WTC11 (cell line): ENCODE data around the gene TNFAIP8L1. TPM values are rescaled to one million over a fixed set of nuclear protein-coding genes. Genes with fewer than 3 reads are reported as not detected.

Experiments used
- ATAC-seq: fragments of 200-7000 bp; cut with Tn5 transposase; 2 replicates; pipeline ENCODE4 v1.10.0; 2021; ENCODE audit warnings: mild to moderate bottlenecking, moderate library complexity
- CTCF ChIA-PET: fragments of 300-600 bp; sonication (Branson Sonifier 250); formaldehyde crosslinking; loops from one replicate; lab custom pipeline; 2021; ENCODE audit warnings: antibody characterized with exemption; lab: Charles Lee
- POLR2A ChIA-PET: fragments of 350-600 bp; sonication (Branson Sonifier 250); formaldehyde crosslinking; loops from one replicate; lab custom pipeline; 2021; ENCODE audit warnings: antibody characterized with exemption; lab: Charles Lee
- DNase-seq: peaks from one replicate; pipeline ENCODE4 v3.0.0; 2021; ENCODE audit warnings: low spot score
- H3K27ac Mint-ChIP-seq: 2 replicates; pipeline ENCODE4 v1.8.0; 2021; ENCODE audit warnings: mixed read lengths
- H3K27me3 Mint-ChIP-seq: 2 replicates; pipeline ENCODE4 v1.8.0; 2021; ENCODE audit warnings: low read depth, mild to moderate bottlenecking, moderate library complexity, mixed read lengths
- H3K36me3 Mint-ChIP-seq: 2 replicates; pipeline ENCODE4 v1.8.0; 2021; ENCODE audit warnings: mixed read lengths
- H3K4me1 Mint-ChIP-seq: 2 replicates; pipeline ENCODE4 v1.8.0; 2022; ENCODE audit warnings: mixed read lengths
- H3K4me3 Mint-ChIP-seq: 2 replicates; pipeline ENCODE4 v1.8.0; 2021; ENCODE audit warnings: mild to moderate bottlenecking, moderate library complexity, mixed read lengths
- H3K9me3 Mint-ChIP-seq: 2 replicates; pipeline ENCODE4 v1.8.0; 2021; ENCODE audit warnings: mixed read lengths
- CREM ChIP-seq: sonication (generic); formaldehyde crosslinking; IDR thresholded peaks from 2 replicates; pipeline ENCODE4 v1.8.1; 2022; ENCODE audit warnings: mild to moderate bottlenecking, missing genetic modification reagents, moderate library complexity
- ESRRA ChIP-seq: sonication (generic); formaldehyde crosslinking; IDR thresholded peaks from 2 replicates; pipeline ENCODE4 v1.8.1; 2022; ENCODE audit warnings: mild to moderate bottlenecking, missing genetic modification reagents, borderline replicate concordance
- FOXK1 ChIP-seq: sonication (generic); formaldehyde crosslinking; IDR thresholded peaks from 2 replicates; pipeline ENCODE4 v1.8.0; 2022; ENCODE audit warnings: mild to moderate bottlenecking, moderate library complexity, missing genetic modification reagents
- FOXP1 ChIP-seq: sonication (generic); formaldehyde crosslinking; IDR thresholded peaks from 2 replicates; pipeline ENCODE4 v1.8.0; 2022; ENCODE audit warnings: missing genetic modification reagents, mild to moderate bottlenecking, moderate library complexity, borderline replicate concordance
- GRHL2 ChIP-seq: fragments of 250-450 bp; sonication (Bioruptor Pico); IDR thresholded peaks from 2 replicates; pipeline ENCODE4 v1.8.0; 2022; ENCODE audit warnings: mild to moderate bottlenecking, moderate library complexity; ENCODE audit not compliant: insufficient replicate concordance, severe bottlenecking
- GTF2I ChIP-seq: fragments of 250-450 bp; sonication (Bioruptor Pico); conservative IDR thresholded peaks from 2 replicates; pipeline ENCODE4 v1.4.0; 2021; ENCODE audit warnings: mild to moderate bottlenecking
- HMGA2 ChIP-seq: fragments of 250-450 bp; sonication (Bioruptor Pico); IDR thresholded peaks from 2 replicates; pipeline ENCODE4 v1.4.0; 2021; ENCODE audit warnings: mild to moderate bottlenecking, moderate library complexity
- JAZF1 ChIP-seq: fragments of 250-450 bp; sonication (Bioruptor Pico); IDR thresholded peaks from 2 replicates; pipeline ENCODE4 v1.9.0; 2021; ENCODE audit warnings: moderate library complexity, mild to moderate bottlenecking, inconsistent platforms
- MYBL2 ChIP-seq: sonication (generic); formaldehyde crosslinking; IDR thresholded peaks from 2 replicates; pipeline ENCODE4 v1.8.1; 2023; ENCODE audit warnings: mild to moderate bottlenecking, moderate library complexity, missing genetic modification reagents
- NFATC4 ChIP-seq: fragments of 250-450 bp; sonication (Bioruptor Pico); IDR thresholded peaks from 2 replicates; pipeline ENCODE4 v1.9.0; 2021; ENCODE audit warnings: mild to moderate bottlenecking
- NFE2L1 ChIP-seq: sonication (generic); formaldehyde crosslinking; IDR thresholded peaks from 2 replicates; pipeline ENCODE4 v1.8.1; 2023; ENCODE audit warnings: missing genetic modification reagents
- RELA ChIP-seq: sonication (generic); formaldehyde crosslinking; IDR thresholded peaks from 2 replicates; pipeline ENCODE4 v1.8.1; 2022; ENCODE audit warnings: missing genetic modification reagents, mild to moderate bottlenecking, borderline replicate concordance
- SMAD4 ChIP-seq: sonication (generic); formaldehyde crosslinking; IDR thresholded peaks from 2 replicates; pipeline ENCODE4 v1.8.0; 2022; ENCODE audit warnings: mild to moderate bottlenecking, missing genetic modification reagents
- SOX15 ChIP-seq: fragments of 250-450 bp; sonication (Bioruptor Pico); IDR thresholded peaks from 2 replicates; pipeline ENCODE4 v1.9.0; 2021; ENCODE audit warnings: mild to moderate bottlenecking
- SP1 ChIP-seq: sonication (generic); formaldehyde crosslinking; conservative IDR thresholded peaks from 2 replicates; pipeline ENCODE4 v1.8.1; 2022; ENCODE audit warnings: missing genetic modification reagents
- STAT6 ChIP-seq: sonication (generic); formaldehyde crosslinking; conservative IDR thresholded peaks from 2 replicates; pipeline ENCODE4 v1.8.1; 2023; ENCODE audit warnings: mild to moderate bottlenecking, low read depth, missing genetic modification reagents, moderate library complexity
- ZNF416 ChIP-seq: fragments of 250-450 bp; sonication (Bioruptor Pico); IDR thresholded peaks from 2 replicates; pipeline ENCODE4 v1.9.0; 2021; ENCODE audit warnings: mild to moderate bottlenecking, inconsistent platforms
- ZNF512 ChIP-seq: sonication (generic); formaldehyde crosslinking; IDR thresholded peaks from 2 replicates; pipeline ENCODE4 v1.8.1; 2022; ENCODE audit warnings: missing genetic modification reagents, borderline replicate concordance
- total RNA-seq: library from RNA; stranded (reverse); gene quantifications from 3 replicates; pipeline ENCODE4 v1.2.3, GENCODE V29; 2021
- TF ChIP-seq, protein P1 (sequence below): sonication (generic); formaldehyde crosslinking; IDR thresholded peaks from 2 replicates; pipeline ENCODE4 v1.8.1; 2022; ENCODE audit warnings: low read depth, mild to moderate bottlenecking, moderate library complexity, missing genetic modification reagents, borderline replicate concordance
- TF ChIP-seq, protein P2 (sequence below): fragments of 250-450 bp; sonication (Bioruptor Pico); IDR thresholded peaks from 2 replicates; pipeline ENCODE4 v1.9.0; 2021; ENCODE audit warnings: moderate library complexity, mild to moderate bottlenecking, inconsistent platforms, borderline replicate concordance
- TF ChIP-seq, protein P3 (sequence below): sonication (generic); formaldehyde crosslinking; IDR thresholded peaks from 2 replicates; pipeline ENCODE4 v1.8.1; 2023; ENCODE audit warnings: mild to moderate bottlenecking, missing genetic modification reagents, borderline replicate concordance
- TF ChIP-seq, protein P4 (sequence below): sonication (generic); formaldehyde crosslinking; IDR thresholded peaks from 2 replicates; pipeline ENCODE4 v1.8.1; 2022; ENCODE audit warnings: low read depth, missing genetic modification reagents, borderline replicate concordance
- TF ChIP-seq, protein P5 (sequence below): sonication (generic); formaldehyde crosslinking; conservative IDR thresholded peaks from 2 replicates; pipeline ENCODE4 v1.8.1; 2022; ENCODE audit warnings: mild to moderate bottlenecking, missing genetic modification reagents

Gene TNFAIP8L1
- total RNA-seq, 1 experiment from 2014 or later: 8.7 TPM

DNA sequence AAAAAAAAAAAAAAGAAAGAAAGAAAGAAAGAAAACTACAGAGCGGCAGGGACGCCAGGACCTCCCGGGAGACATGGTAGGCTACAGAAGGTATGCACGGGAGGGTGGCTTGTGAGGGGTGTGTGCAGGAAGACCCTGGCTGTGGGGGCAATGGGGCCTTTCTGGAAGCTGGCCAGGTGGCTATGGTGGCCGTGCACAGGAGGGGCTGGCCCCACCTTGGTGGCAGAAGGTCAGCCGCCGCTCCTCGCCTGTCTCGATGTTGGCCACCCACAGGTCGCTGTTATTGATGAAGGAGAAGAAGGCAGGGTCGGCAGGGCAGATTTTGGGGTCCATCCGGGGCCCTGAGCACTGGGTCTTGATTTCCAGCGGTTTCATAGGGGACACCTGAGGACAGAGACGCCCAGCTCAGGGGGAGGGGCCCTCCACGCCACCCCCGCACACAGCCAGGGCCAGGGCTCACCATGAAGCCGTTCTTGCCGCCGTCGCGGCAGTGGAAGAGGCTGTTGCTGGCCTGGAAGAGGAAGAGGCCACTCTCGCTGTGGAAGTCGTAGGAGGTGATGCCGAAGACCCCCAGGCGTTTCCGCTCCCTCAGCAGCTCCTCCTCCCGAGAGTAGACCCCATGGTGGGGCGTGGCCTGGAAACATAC is 64.5 kb downstream of the TNFAIP8L1 start (continued):
- no peak for TF ChIP-seq ZNF512 (CRISPR knock-in tag)
- TF ChIP-seq CREM (CRISPR knock-in tag): no peak
- TF ChIP-seq SOX15: no peak
- no peak for TF ChIP-seq NFATC4 (CRISPR knock-in tag)
- TF ChIP-seq, protein P1, sequence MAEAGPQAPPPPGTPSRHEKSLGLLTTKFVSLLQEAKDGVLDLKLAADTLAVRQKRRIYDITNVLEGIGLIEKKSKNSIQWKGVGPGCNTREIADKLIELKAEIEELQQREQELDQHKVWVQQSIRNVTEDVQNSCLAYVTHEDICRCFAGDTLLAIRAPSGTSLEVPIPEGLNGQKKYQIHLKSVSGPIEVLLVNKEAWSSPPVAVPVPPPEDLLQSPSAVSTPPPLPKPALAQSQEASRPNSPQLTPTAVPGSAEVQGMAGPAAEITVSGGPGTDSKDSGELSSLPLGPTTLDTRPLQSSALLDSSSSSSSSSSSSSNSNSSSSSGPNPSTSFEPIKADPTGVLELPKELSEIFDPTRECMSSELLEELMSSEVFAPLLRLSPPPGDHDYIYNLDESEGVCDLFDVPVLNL: no peak

GRCh38 chr19:4704317-4704673 is 65.0 kb downstream of the TNFAIP8L1 start:
- H3K4me1 Mint-ChIP-seq: no peaks in the 10 kb centered on the region
- no peak overlapping the region for H3K27ac Mint-ChIP-seq
- H3K36me3 Mint-ChIP-seq: peaks cover 25% of the 10 kb centered on the region
- ChIA-PET CTCF (interaction anchor here (0.6 kb wide), 1 partner anchor 210 kb away, joined by 3 read pairs; no protein-coding TSS in a partner anchor), POLR2A (no interaction called here)
- TF ChIP-seq SP1 (CRISPR knock-in tag) (no peak), NFE2L1 (CRISPR knock-in tag) (no peak), FOXK1 (CRISPR knock-in tag) (no peak), STAT6 (no peak), GTF2I (CRISPR knock-in tag) (no peak), ZNF416 (CRISPR knock-in tag) (no peak), HMGA2 (no peak), MYBL2 (CRISPR knock-in tag) (no peak), FOXP1 (CRISPR knock-in tag) (no peak), ESRRA (no peak), SMAD4 (no peak), GRHL2 (CRISPR knock-in tag) (no peak), RELA (no peak), JAZF1 (CRISPR knock-in tag) (no peak)
- TF ChIP-seq, protein P2, sequence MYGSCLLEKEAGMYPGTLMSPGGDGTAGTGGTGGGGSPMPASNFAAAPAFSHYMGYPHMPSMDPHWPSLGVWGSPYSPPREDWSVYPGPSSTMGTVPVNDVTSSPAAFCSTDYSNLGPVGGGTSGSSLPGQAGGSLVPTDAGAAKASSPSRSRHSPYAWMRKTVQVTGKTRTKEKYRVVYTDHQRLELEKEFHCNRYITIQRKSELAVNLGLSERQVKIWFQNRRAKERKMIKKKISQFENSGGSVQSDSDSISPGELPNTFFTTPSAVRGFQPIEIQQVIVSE (CRISPR knock-in tag): no peak
- TF ChIP-seq, protein P3, sequence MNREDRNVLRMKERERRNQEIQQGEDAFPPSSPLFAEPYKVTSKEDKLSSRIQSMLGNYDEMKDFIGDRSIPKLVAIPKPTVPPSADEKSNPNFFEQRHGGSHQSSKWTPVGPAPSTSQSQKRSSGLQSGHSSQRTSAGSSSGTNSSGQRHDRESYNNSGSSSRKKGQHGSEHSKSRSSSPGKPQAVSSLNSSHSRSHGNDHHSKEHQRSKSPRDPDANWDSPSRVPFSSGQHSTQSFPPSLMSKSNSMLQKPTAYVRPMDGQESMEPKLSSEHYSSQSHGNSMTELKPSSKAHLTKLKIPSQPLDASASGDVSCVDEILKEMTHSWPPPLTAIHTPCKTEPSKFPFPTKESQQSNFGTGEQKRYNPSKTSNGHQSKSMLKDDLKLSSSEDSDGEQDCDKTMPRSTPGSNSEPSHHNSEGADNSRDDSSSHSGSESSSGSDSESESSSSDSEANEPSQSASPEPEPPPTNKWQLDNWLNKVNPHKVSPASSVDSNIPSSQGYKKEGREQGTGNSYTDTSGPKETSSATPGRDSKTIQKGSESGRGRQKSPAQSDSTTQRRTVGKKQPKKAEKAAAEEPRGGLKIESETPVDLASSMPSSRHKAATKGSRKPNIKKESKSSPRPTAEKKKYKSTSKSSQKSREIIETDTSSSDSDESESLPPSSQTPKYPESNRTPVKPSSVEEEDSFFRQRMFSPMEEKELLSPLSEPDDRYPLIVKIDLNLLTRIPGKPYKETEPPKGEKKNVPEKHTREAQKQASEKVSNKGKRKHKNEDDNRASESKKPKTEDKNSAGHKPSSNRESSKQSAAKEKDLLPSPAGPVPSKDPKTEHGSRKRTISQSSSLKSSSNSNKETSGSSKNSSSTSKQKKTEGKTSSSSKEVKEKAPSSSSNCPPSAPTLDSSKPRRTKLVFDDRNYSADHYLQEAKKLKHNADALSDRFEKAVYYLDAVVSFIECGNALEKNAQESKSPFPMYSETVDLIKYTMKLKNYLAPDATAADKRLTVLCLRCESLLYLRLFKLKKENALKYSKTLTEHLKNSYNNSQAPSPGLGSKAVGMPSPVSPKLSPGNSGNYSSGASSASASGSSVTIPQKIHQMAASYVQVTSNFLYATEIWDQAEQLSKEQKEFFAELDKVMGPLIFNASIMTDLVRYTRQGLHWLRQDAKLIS: no peak
- TF ChIP-seq, protein P1: no peak
- TF ChIP-seq, protein P4, sequence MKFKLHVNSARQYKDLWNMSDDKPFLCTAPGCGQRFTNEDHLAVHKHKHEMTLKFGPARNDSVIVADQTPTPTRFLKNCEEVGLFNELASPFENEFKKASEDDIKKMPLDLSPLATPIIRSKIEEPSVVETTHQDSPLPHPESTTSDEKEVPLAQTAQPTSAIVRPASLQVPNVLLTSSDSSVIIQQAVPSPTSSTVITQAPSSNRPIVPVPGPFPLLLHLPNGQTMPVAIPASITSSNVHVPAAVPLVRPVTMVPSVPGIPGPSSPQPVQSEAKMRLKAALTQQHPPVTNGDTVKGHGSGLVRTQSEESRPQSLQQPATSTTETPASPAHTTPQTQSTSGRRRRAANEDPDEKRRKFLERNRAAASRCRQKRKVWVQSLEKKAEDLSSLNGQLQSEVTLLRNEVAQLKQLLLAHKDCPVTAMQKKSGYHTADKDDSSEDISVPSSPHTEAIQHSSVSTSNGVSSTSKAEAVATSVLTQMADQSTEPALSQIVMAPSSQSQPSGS (CRISPR knock-in tag): no peak
- TF ChIP-seq, protein P5, sequence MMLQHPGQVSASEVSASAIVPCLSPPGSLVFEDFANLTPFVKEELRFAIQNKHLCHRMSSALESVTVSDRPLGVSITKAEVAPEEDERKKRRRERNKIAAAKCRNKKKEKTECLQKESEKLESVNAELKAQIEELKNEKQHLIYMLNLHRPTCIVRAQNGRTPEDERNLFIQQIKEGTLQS (CRISPR knock-in tag): no peak
- H3K9me3 Mint-ChIP-seq: no peaks in the 10 kb centered on the region
- H3K4me3 Mint-ChIP-seq: no peak overlapping the region
- ATAC-seq: no peak
- H3K27me3 Mint-ChIP-seq: no peaks in the 10 kb centered on the region
- DNase-seq: no peak
